Endothelial cell of umbilical vein (primary cell): Measurements from ENCODE around the gene NTSR1. TPM values are rescaled to one million over a fixed set of nuclear protein-coding genes. Genes with fewer than 3 reads are reported as not detected.

Experiments used
- BruUV-seq: library from RNA; stranded (reverse); fragments of 400-500 nt; replicated peaks from 2 replicates; lab custom pipeline; 2021; lab: Mats Ljungman, UMichigan
- CTCF ChIA-PET: fragments of 300-600, 350-600 bp; sonication (Branson Sonifier 250); formaldehyde crosslinking; loops from one replicate; lab custom pipeline; 2021; ENCODE audit warnings: antibody characterized with exemption, inconsistent platforms; lab: Charles Lee
- POLR2A ChIA-PET: fragments of 300-600, 350-600 bp; sonication (Branson Sonifier 250); formaldehyde crosslinking; loops from one replicate; lab custom pipeline; 2021; ENCODE audit warnings: antibody characterized with exemption, inconsistent platforms; lab: Charles Lee
- DNase-seq: peaks from one replicate; pipeline ENCODE4 v3.0.0-alpha.2; 2011; ENCODE audit warnings: low read depth, low spot score
- FAIRE-seq: peaks from 2 replicates; lab custom pipeline; 2011; peaks lifted over from hg19 to GRCh38; lab: Jason Lieb, UNC
- H2AFZ ChIP-seq: 2 replicates; pipeline ENCODE4 v1.6.0; 2012; ENCODE audit warnings: low read depth, low read length, control low read depth, inconsistent platforms
- H3K27ac ChIP-seq: 2 replicates; pipeline ENCODE4 v1.5.1; 2011; ENCODE audit warnings: low read depth, mild to moderate bottlenecking, control low read depth, low read length, moderate library complexity; ENCODE audit not compliant: insufficient read depth
- H3K27me3 ChIP-seq, 2 experiments: 2 replicates each; pipeline versions ENCODE4 v1.6.0 to v1.6.1; 2011; ENCODE audit warnings: low read length in 2 of 2, mixed read lengths in 1 of 2; ENCODE audit not compliant: control insufficient read depth in 2 of 2, insufficient read depth in 2 of 2
- H3K36me3 ChIP-seq, 2 experiments: 2 replicates in 1 of 2; 3 replicates in 1 of 2; pipeline ENCODE4 v1.5.1; 2011; ENCODE audit warnings: low read length in 2 of 2, mild to moderate bottlenecking in 1 of 2, moderate library complexity in 1 of 2; ENCODE audit not compliant: control insufficient read depth in 2 of 2, insufficient read depth in 2 of 2; ENCODE audit errors: extremely low read depth in 1 of 2
- H3K4me1 ChIP-seq: 3 replicates; pipeline ENCODE4 v1.5.1; 2011; ENCODE audit warnings: mild to moderate bottlenecking, low read length; ENCODE audit not compliant: control insufficient read depth, insufficient read depth; ENCODE audit errors: extremely low read depth
- H3K4me2 ChIP-seq: 2 replicates; pipeline ENCODE4 v1.6.1; 2011; ENCODE audit warnings: low read length, control low read depth, mixed read lengths; ENCODE audit not compliant: insufficient read depth
- H3K4me3 ChIP-seq, 3 experiments: fragments of 200-600 bp in 1 of 3; sonication (generic), shearing (Covaris generic) in 1 of 3; replicated peaks in 1 of 3; 2 replicates each; pipeline ENCODE4 v1.5.1; 2011 to 2016; ENCODE audit warnings: control low read depth in 3 of 3, low read length in 3 of 3, mild to moderate bottlenecking in 2 of 3, inconsistent platforms in 1 of 3, low read depth in 1 of 3, moderate library complexity in 1 of 3; ENCODE audit not compliant: insufficient read depth in 1 of 3
- H3K79me2 ChIP-seq: 2 replicates; pipeline ENCODE4 v1.6.0; 2012; ENCODE audit warnings: low read length, inconsistent platforms; ENCODE audit not compliant: control insufficient read depth, insufficient read depth
- H3K9ac ChIP-seq: replicated peaks from 2 replicates; pipeline ENCODE3; 2011; ENCODE audit warnings: low read length, control low read depth; ENCODE audit not compliant: insufficient read depth; ENCODE audit errors: extremely low read depth
- H3K9me1 ChIP-seq: replicated peaks from 3 replicates; pipeline ENCODE4 v1.6.0; 2011; ENCODE audit warnings: mild to moderate bottlenecking, low read length; ENCODE audit not compliant: control insufficient read depth, insufficient read depth; ENCODE audit errors: extremely low read depth
- H3K9me3 ChIP-seq: replicated peaks from 2 replicates; pipeline ENCODE4 v1.5.1; 2012; ENCODE audit warnings: low read length, inconsistent platforms; ENCODE audit not compliant: control insufficient read depth, insufficient read depth
- H4K20me1 ChIP-seq: replicated peaks from 2 replicates; pipeline ENCODE3; 2011; ENCODE audit warnings: mild to moderate bottlenecking, low read length; ENCODE audit not compliant: control insufficient read depth, insufficient read depth; ENCODE audit errors: extremely low read depth
- CTCF ChIP-seq, 2 donors: IDR thresholded peaks; 1 replicate in 1 of 2; 2 replicates in 1 of 2; pipeline ENCODE4 v1.5.1; 2011; ENCODE audit warnings: low read length in 2 of 2, mild to moderate bottlenecking in 2 of 2, moderate library complexity in 2 of 2, control low read depth in 1 of 2, inconsistent platforms in 1 of 2, low read depth in 1 of 2; ENCODE audit not compliant: insufficient read depth in 1 of 2; ENCODE audit errors: extremely low read depth in 1 of 2
- EZH2 ChIP-seq: IDR thresholded peaks from 2 replicates; pipeline ENCODE4 v1.6.1; 2012; ENCODE audit warnings: borderline replicate concordance, low read depth, mild to moderate bottlenecking, moderate library complexity, low read length, inconsistent platforms; ENCODE audit not compliant: severe bottlenecking
- FOS ChIP-seq: IDR thresholded peaks from 2 replicates; pipeline ENCODE4 v1.6.1; 2011; ENCODE audit warnings: mild to moderate bottlenecking, low read length, moderate library complexity, borderline replicate concordance; ENCODE audit not compliant: insufficient read depth
- GATA2 ChIP-seq: IDR thresholded peaks from 2 replicates; pipeline ENCODE4 v1.7.0; 2011; ENCODE audit warnings: low read depth, mild to moderate bottlenecking, moderate library complexity, mixed read lengths, low read length; ENCODE audit not compliant: insufficient read length, insufficient read depth
- MAX ChIP-seq: IDR thresholded peaks from 2 replicates; pipeline ENCODE4 v1.6.1; 2011; ENCODE audit not compliant: insufficient read depth, insufficient read length
- MYC ChIP-seq: IDR thresholded peaks from one replicate; pipeline ENCODE4 v1.6.1; 2011; ENCODE audit warnings: mild to moderate bottlenecking, low read depth, low read length
- POLR2A ChIP-seq: IDR thresholded peaks from 2 replicates; pipeline ENCODE4 v1.6.1; 2012; ENCODE audit warnings: low read depth, mild to moderate bottlenecking, control low read depth, low read length
- POLR2AphosphoS5 ChIP-seq: IDR thresholded peaks from 2 replicates; pipeline ENCODE4 v1.6.1; 2012; ENCODE audit warnings: low read depth, mild to moderate bottlenecking, control low read depth, low read length, moderate library complexity; ENCODE audit not compliant: insufficient read depth
- dilution Hi-C: fragments of 300-500 bp; cut with MboI; formaldehyde crosslinking; loops from one replicate; pipeline ENCODE4 v1.15.0; 2019; ENCODE audit warnings: low sequenced_read_pairs; ENCODE audit not compliant: extremely low pct_ligation_motif_present
- intact Hi-C: fragments of 100-400 bp; cut with micrococcal nuclease; formaldehyde crosslinking; loops from one replicate; pipeline ENCODE4 v1.10.0; 2022
- polyA plus RNA-seq, 4 experiments: library from polyadenylated mRNA; depleted of rRNA in 3 of 4; stranded (reverse) in 3 of 4; unstranded in 1 of 4; fragments of >200 nt; gene quantifications; 2 replicates each; pipeline versions ENCODE4 v1.2.1 to v1.2.3, GENCODE V29; 2011 to 2012; ENCODE audit warnings: missing spikeins in 1 of 4
- total RNA-seq: library from RNA; stranded (reverse); gene quantifications from 2 replicates; pipeline ENCODE4 v1.2.3, GENCODE V29; 2021

Gene NTSR1
- total and polyA plus RNA-seq, 2 donors (not counting 3 experiments of a cell fraction or from before 2014, with no cell fraction given): 0.14 to 2.1 TPM

GRCh38 chr20:62741191-62741691 is 32.6 kb downstream of the NTSR1 start:
- Histone ChIP-seq H2AFZ (no peak overlapping the region), H3K27ac (peak overlapping the region; percentile 77), H3K79me2 (no peaks in the 10 kb centered on the region), H3K4me2 (no peak overlapping the region), H3K9me3 (no peaks in the 10 kb centered on the region), H4K20me1 (no peaks in the 10 kb centered on the region), H3K9ac (no peak overlapping the region), H3K27me3 (no peaks in the 10 kb centered on the region), H3K36me3 (no peaks in the 10 kb centered on the region), H3K9me1 (no peaks in the 10 kb centered on the region), H3K4me3 (no peak overlapping the region), H3K4me1 (peaks cover 26% of the 10 kb centered on the region)
- BruUV-seq: no TSS peak
- dilution Hi-C loops (no loop called here), intact Hi-C loops (loop anchor here (2.0 kb wide), 1 partner anchor 50 kb away; no protein-coding TSS in a partner anchor)
- ChIA-PET POLR2A (no interaction called here), CTCF (interaction anchor here (0.9 to 3.7 kb wide), 6 partner anchors 8 to 53 kb away, joined by 3 to 24 read pairs (median 9); partner anchors contain the start of gene NTSR1)
- DNase-seq (peak; percentile 28), FAIRE-seq (no peak)
- TF ChIP-seq CTCF (IDR thresholded peaks at IDR 0.05; ENCODE audit: extremely low read depth in 1 of 2, insufficient read depth in 1 of 2, low read depth in 1 of 2, low read length in 2 of 2) (no peak), MAX (no peak), POLR2AphosphoS5 (no peak), POLR2A (no peak), FOS (no peak), MYC (no peak), EZH2 (no peak), GATA2 (no peak)
